K562 (cell line): ENCODE measurements around the gene SV2A. TPM values are rescaled to one million over a fixed set of nuclear protein-coding genes. Genes with fewer than 3 reads are reported as not detected.
A peak's percentile ranks its signal among the peaks of the same experiment; 100 is the strongest.

Experiments
- ARID4B ChIP-seq: sonication (generic); formaldehyde crosslinking; IDR thresholded peaks from 2 replicates; pipeline ENCODE4 v1.8.0; 2022; ENCODE audit warnings: mild to moderate bottlenecking, missing genetic modification reagents
- ATF1 ChIP-seq, 2 experiments: fragments of 450-650 bp in 1 of 2; IDR thresholded peaks; 2 replicates each; pipeline ENCODE4 v1.6.1; 2016; ENCODE audit warnings: missing compliant biosample characterization in 1 of 2, missing genetic modification characterization in 1 of 2
- BMI1 ChIP-seq: fragments of 150-350 bp; IDR thresholded peaks from 2 replicates; pipeline ENCODE4 v1.6.1; 2014; ENCODE audit warnings: low read length
- CBFB ChIP-seq: sonication (generic); formaldehyde crosslinking; IDR thresholded peaks from 2 replicates; pipeline ENCODE4 v1.4.0; 2020; ENCODE audit warnings: mild to moderate bottlenecking, missing genetic modification reagents
- ETV5 ChIP-seq: sonication (generic); formaldehyde crosslinking; IDR thresholded peaks from 2 replicates; pipeline ENCODE4 v1.4.0; 2020; ENCODE audit warnings: low read depth, mild to moderate bottlenecking, missing genetic modification reagents
- GTF2E2 ChIP-seq: fragments of 200-800 bp; sonication (Bioruptor generic); IDR thresholded peaks from 2 replicates; pipeline ENCODE4 v1.6.1; 2016; ENCODE audit warnings: missing genetic modification characterization, missing compliant biosample characterization
- MBD2 ChIP-seq: sonication (generic); IDR thresholded peaks from 2 replicates; pipeline ENCODE4 v1.6.1; 2016; ENCODE audit warnings: low read depth, borderline replicate concordance
- MCM5 ChIP-seq: fragments of 450-650 bp; IDR thresholded peaks from 2 replicates; pipeline ENCODE4 v1.6.1; 2016; ENCODE audit warnings: low read depth
- SETDB1 ChIP-seq: IDR thresholded peaks from one replicate; pipeline ENCODE4 v1.6.1; 2012; ENCODE audit warnings: low read length, control low read depth, inconsistent platforms
- SRSF1 ChIP-seq: fragments of 200-400 bp; formaldehyde crosslinking; IDR thresholded peaks from 2 replicates; pipeline ENCODE4 v1.6.1; 2017; ENCODE audit warnings: mild to moderate bottlenecking, low read depth, low read length, moderate library complexity
- ZFX ChIP-seq: sonication (generic); formaldehyde crosslinking; IDR thresholded peaks from 2 replicates; pipeline ENCODE4 v1.8.0; 2022; ENCODE audit warnings: mild to moderate bottlenecking, missing genetic modification reagents, moderate library complexity
- ZNF280B ChIP-seq: fragments of 250-450 bp; sonication (Bioruptor Pico); IDR thresholded peaks from 2 replicates; pipeline ENCODE4 v1.5.1; 2021; ENCODE audit warnings: mild to moderate bottlenecking
- ZNF76 ChIP-seq: fragments of 250-450 bp; sonication (Bioruptor Pico); IDR thresholded peaks from 2 replicates; pipeline ENCODE4 v1.4.0; 2020; ENCODE audit warnings: mild to moderate bottlenecking, moderate library complexity, borderline replicate concordance
- polyA plus RNA-seq, 8 experiments: library from polyadenylated mRNA; depleted of rRNA in 4 of 8; stranded (reverse) in 5 of 8; unstranded in 3 of 8; fragments of >200 nt; fragmentation: Nextera tagmentation in 2 of 8; fragmentation: Illumina TruSeq in 1 of 8; extraction: Ambion mirVana in 2 of 8; extraction: Trizol in 1 of 8; gene quantifications; 2 replicates each; pipeline versions ENCODE4 v1.2.1 to v1.2.3, GENCODE V29; 2011 to 2014; ENCODE audit warnings: inconsistent platforms in 1 of 8, missing spikeins in 1 of 8
- total RNA-seq, 7 experiments: library from RNA; depleted of rRNA in 6 of 7; stranded (reverse); fragments of >200 nt in 6 of 7; fragmentation: Illumina TruSeq in 2 of 7; extraction: Trizol in 2 of 7; gene quantifications; 2 replicates each; pipeline versions ENCODE4 v1.2.1 to v1.2.3, GENCODE V29; 2011 to 2021; ENCODE audit warnings: low replicate concordance in 1 of 7
- TF ChIP-seq, protein P1 (sequence below): fragments of 250-450 bp; sonication (Bioruptor Pico); IDR thresholded peaks from 2 replicates; pipeline ENCODE4 v1.5.0; 2021; ENCODE audit warnings: mild to moderate bottlenecking, moderate library complexity
- TF ChIP-seq, protein P2 (sequence below): IDR thresholded peaks from 3 replicates; pipeline ENCODE4 v1.6.1; 2011; ENCODE audit warnings: borderline replicate concordance, mild to moderate bottlenecking; ENCODE audit not compliant: insufficient read length, insufficient read depth

The SV2A gene
- total and polyA plus RNA-seq, 9 of the 15 experiments (the other 6 are each of a cell fraction or from before 2014, with no cell fraction given) = 0.07 to 0.22 (median 0.11) TPM; not detected in 1

GRCh38 chr1:149884433-149885338 is 33.0 kb downstream of the SV2A start (continued):
- no peak for TF ChIP-seq GTF2E2
- TF ChIP-seq MCM5 = no peak
- TF ChIP-seq SETDB1 = no peak
- TF ChIP-seq ZFX (CRISPR knock-in tag) = no peak
- no peak for TF ChIP-seq CBFB
- no peak for TF ChIP-seq ZNF76 (CRISPR knock-in tag)
- no peak for TF ChIP-seq ATF1 (CRISPR knock-in tag; IDR thresholded peaks at IDR 0.05)
- no peak for TF ChIP-seq ATF1 (tag; IDR thresholded peaks at IDR 0.05)
- no peak for TF ChIP-seq BMI1
- TF ChIP-seq MBD2 = no peak
- TF ChIP-seq ZNF280B = no peak
- TF ChIP-seq, protein P1, sequence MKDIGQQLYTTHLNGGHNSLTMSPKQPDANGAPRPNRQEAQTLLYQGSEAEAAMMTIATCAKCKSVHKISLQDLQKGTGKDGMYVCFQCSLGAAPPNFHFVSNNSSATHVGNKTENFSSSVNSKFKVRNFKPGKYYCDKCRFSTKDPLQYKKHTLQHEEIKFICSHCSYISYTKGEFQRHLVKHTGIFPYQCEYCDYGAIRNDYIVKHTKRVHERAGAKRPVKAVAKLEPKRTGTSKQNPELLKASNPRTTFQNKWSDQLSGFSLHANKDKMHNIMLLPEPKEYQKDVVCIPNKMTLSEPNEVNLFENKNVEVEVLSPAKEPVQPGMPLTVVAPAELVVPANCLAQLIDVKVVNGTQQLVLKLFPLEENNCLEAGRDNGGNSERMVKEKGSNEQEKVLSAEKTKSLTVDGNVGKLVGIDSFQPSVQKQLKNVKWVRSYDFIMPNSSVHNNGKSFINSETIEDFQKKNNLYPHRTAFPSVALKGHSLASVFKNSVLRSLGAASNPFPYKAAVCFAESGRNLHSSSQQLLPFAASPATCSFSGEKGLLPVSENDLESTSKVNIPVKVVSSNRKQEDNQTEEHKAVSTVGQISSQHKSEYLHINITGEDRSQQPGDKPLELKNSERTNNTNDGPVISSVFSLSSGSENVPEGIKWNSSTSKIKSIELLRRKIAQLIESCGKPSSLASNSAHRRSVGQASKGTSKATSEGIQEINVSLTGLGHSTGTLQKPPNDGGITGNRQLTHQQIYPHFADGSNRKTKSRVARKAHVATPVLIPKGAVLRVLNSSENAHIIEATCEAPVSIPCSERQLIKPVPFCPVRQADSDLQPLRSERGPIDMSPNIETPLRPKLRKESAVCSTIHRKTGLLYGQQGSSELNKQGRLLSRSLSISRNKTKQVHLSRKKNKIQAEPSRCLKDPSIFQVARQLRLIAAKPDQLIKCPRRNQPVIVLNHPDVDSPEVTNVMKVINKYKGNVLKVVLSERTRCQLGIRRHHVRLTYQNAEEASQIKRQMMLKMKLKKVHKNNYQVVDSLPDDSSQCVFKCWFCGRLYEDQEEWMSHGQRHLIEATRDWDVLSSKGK (CRISPR knock-in tag) = no peak
- peak; percentile 66; the same call in 1 of the 2 replicates for TF ChIP-seq ARID4B (CRISPR knock-in tag)
- TF ChIP-seq, protein P2, sequence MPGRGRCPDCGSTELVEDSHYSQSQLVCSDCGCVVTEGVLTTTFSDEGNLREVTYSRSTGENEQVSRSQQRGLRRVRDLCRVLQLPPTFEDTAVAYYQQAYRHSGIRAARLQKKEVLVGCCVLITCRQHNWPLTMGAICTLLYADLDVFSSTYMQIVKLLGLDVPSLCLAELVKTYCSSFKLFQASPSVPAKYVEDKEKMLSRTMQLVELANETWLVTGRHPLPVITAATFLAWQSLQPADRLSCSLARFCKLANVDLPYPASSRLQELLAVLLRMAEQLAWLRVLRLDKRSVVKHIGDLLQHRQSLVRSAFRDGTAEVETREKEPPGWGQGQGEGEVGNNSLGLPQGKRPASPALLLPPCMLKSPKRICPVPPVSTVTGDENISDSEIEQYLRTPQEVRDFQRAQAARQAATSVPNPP = no peak
- TF ChIP-seq SRSF1 = no peak
- no peak for TF ChIP-seq ETV5 (CRISPR knock-in tag)
